IMR-90 (cell line): Measurements from ENCODE around the gene CCDC85B. TPM values are rescaled to one million over a fixed set of nuclear protein-coding genes. Genes with fewer than 3 reads are reported as not detected.

Experiments
- ATAC-seq: fragments of 200-7000 bp; cut with Tn5 transposase; 2 replicates; pipeline ENCODE4 v1.9.1; 2020; ENCODE audit warnings: low read depth, mild to moderate bottlenecking, moderate library complexity
- BruUV-seq: library from RNA; stranded (reverse); fragments of 400-500 nt; replicated peaks from 2 replicates; lab custom pipeline; 2021; lab: Mats Ljungman, UMichigan
- CTCF ChIA-PET: fragments of 300-600 bp; formaldehyde crosslinking; extraction: SDS; loops from one replicate; lab custom pipeline; 2021; ENCODE audit warnings: antibody characterized with exemption; lab: Yijun Ruan, JAX
- POLR2A ChIA-PET: fragments of 300-600 bp; sonication (Branson Sonifier 250); formaldehyde crosslinking; loops from one replicate; lab custom pipeline; 2022; ENCODE audit warnings: antibody characterized with exemption; ENCODE audit not compliant: unreplicated experiment; lab: Charles Lee
- DNase-seq: peaks from one replicate; pipeline ENCODE4 v3.0.0; 2013
- H2AFZ ChIP-seq: replicated peaks from 2 replicates; pipeline ENCODE3; 2013; ENCODE audit warnings: low read length, mild to moderate bottlenecking; ENCODE audit not compliant: poor library complexity
- H2AK5ac ChIP-seq: 2 replicates; pipeline ENCODE4 v1.6.1; 2013; ENCODE audit warnings: low read depth, low read length, inconsistent platforms
- H2AK9ac ChIP-seq: replicated peaks from 2 replicates; pipeline ENCODE3; 2013; ENCODE audit warnings: mild to moderate bottlenecking, low read depth, low read length, moderate library complexity; ENCODE audit not compliant: poor library complexity
- H2BK120ac ChIP-seq: 2 replicates; pipeline ENCODE4 v1.6.1; 2013; ENCODE audit warnings: low read depth, low read length, inconsistent platforms
- H2BK15ac ChIP-seq: 3 replicates; pipeline ENCODE4 v1.6.1; 2013; ENCODE audit warnings: low read depth, low read length, inconsistent platforms
- H2BK20ac ChIP-seq: 2 replicates; pipeline ENCODE4 v1.6.1; 2013; ENCODE audit warnings: low read depth, mild to moderate bottlenecking, inconsistent platforms, low read length, moderate library complexity
- H2BK5ac ChIP-seq: 2 replicates; pipeline ENCODE4 v1.6.1; 2013; ENCODE audit warnings: mild to moderate bottlenecking, low read depth, low read length, inconsistent platforms; ENCODE audit not compliant: poor library complexity, severe bottlenecking
- H3K14ac ChIP-seq: replicated peaks from 2 replicates; pipeline ENCODE4 v1.6.1; 2013; ENCODE audit warnings: low read depth, low read length, inconsistent platforms
- H3K18ac ChIP-seq: 2 replicates; pipeline ENCODE4 v1.6.1; 2013; ENCODE audit warnings: low read depth, low read length, control low read depth
- H3K23ac ChIP-seq: 2 replicates; pipeline ENCODE4 v1.6.1; 2013; ENCODE audit warnings: low read depth, low read length, inconsistent platforms
- H3K27ac ChIP-seq: 2 replicates; pipeline ENCODE4 v1.5.1; 2013; ENCODE audit warnings: mild to moderate bottlenecking, control low read depth, low read length; ENCODE audit not compliant: insufficient read depth
- H3K27me3 ChIP-seq: 2 replicates; pipeline ENCODE4 v1.6.1; 2013; ENCODE audit warnings: low read length; ENCODE audit not compliant: control insufficient read depth, insufficient read depth
- H3K36me3 ChIP-seq: 2 replicates; pipeline ENCODE4 v1.6.1; 2013; ENCODE audit warnings: low read length, mixed read lengths; ENCODE audit not compliant: control insufficient read depth, insufficient read depth
- H3K4ac ChIP-seq: 2 replicates; pipeline ENCODE4 v1.6.1; 2013; ENCODE audit warnings: low read depth, low read length, inconsistent platforms
- H3K4me1 ChIP-seq: 2 replicates; pipeline ENCODE4 v1.6.1; 2013; ENCODE audit warnings: low read length, mixed read lengths; ENCODE audit not compliant: control insufficient read depth, insufficient read depth
- H3K4me2 ChIP-seq: 2 replicates; pipeline ENCODE4 v1.6.1; 2013; ENCODE audit warnings: low read depth, mild to moderate bottlenecking, control low read depth, low read length, moderate library complexity
- H3K4me3 ChIP-seq: 2 replicates; pipeline ENCODE4 v1.5.1; 2013; ENCODE audit warnings: low read depth, mild to moderate bottlenecking, control low read depth, low read length, moderate library complexity; ENCODE audit not compliant: insufficient read depth
- H3K56ac ChIP-seq: 2 replicates; pipeline ENCODE4 v1.6.1; 2013; ENCODE audit warnings: low read length, inconsistent platforms; ENCODE audit not compliant: insufficient read depth; ENCODE audit errors: extremely low read depth
- H3K79me1 ChIP-seq, 2 experiments: 2 replicates each; pipeline ENCODE4 v1.6.1; 2013; ENCODE audit warnings: low read length in 2 of 2, inconsistent platforms in 1 of 2, low read depth in 1 of 2
- H3K9ac ChIP-seq: 2 replicates; pipeline ENCODE4 v1.6.1; 2013; ENCODE audit warnings: low read depth, low read length, control low read depth
- H3K9me1 ChIP-seq: 2 replicates; pipeline ENCODE4 v1.6.1; 2013; ENCODE audit warnings: low read length, inconsistent platforms; ENCODE audit not compliant: insufficient read depth
- H3K9me3 ChIP-seq: 2 replicates; pipeline ENCODE4 v1.6.1; 2013; ENCODE audit warnings: low read length; ENCODE audit not compliant: control insufficient read depth, insufficient read depth
- H4K20me1 ChIP-seq: 2 replicates; pipeline ENCODE4 v1.6.1; 2013; ENCODE audit warnings: low read length, inconsistent platforms; ENCODE audit not compliant: insufficient read depth
- H4K5ac ChIP-seq: 2 replicates; pipeline ENCODE4 v1.6.1; 2013; ENCODE audit warnings: mild to moderate bottlenecking, low read depth, low read length, control low read depth
- H4K8ac ChIP-seq, 2 experiments: 2 replicates each; pipeline ENCODE4 v1.6.1; 2013; ENCODE audit warnings: low read depth in 2 of 2, low read length in 2 of 2, control low read depth in 1 of 2, inconsistent platforms in 1 of 2
- H4K91ac ChIP-seq: 2 replicates; pipeline ENCODE4 v1.6.1; 2013; ENCODE audit warnings: low read depth, low read length, inconsistent platforms; ENCODE audit not compliant: insufficient read depth
- CEBPB ChIP-seq: IDR thresholded peaks from 2 replicates; pipeline ENCODE4 v1.6.1; 2012; ENCODE audit warnings: low read depth, low read length, improper control_type of control experiment
- CHD1 ChIP-seq: IDR thresholded peaks from 2 replicates; pipeline ENCODE4 v1.6.1; 2012; ENCODE audit warnings: low read depth, low read length, improper control_type of control experiment
- CTCF ChIP-seq: conservative IDR thresholded peaks from 2 replicates; pipeline ENCODE4 v1.5.1; 2012; ENCODE audit warnings: mild to moderate bottlenecking, low read depth, low read length, improper control_type of control experiment
- MAZ ChIP-seq: IDR thresholded peaks from 2 replicates; pipeline ENCODE4 v1.6.1; 2012; ENCODE audit warnings: low read depth, mild to moderate bottlenecking, low read length, improper control_type of control experiment, moderate library complexity, borderline replicate concordance
- MXI1 ChIP-seq: IDR thresholded peaks from 2 replicates; pipeline ENCODE4 v1.6.1; 2012; ENCODE audit warnings: low read depth, mild to moderate bottlenecking, low read length, moderate library complexity, borderline replicate concordance
- NFE2L2 ChIP-seq: fragments of 150-350 bp; IDR thresholded peaks from 2 replicates; pipeline ENCODE4 v1.6.1; 2016; ENCODE audit warnings: low read depth, mild to moderate bottlenecking, low read length
- WGBS, 2 experiments: methylation state at CpG; one replicate each; pipeline versions ENCODE4 v1.1.5 to v1.1.7; 2013; ENCODE audit warnings: missing lambda C conversion rate in 2 of 2; ENCODE audit not compliant: insufficient read length in 1 of 2; ENCODE audit errors: extremely low coverage in 2 of 2; 5-methylcytosine and 5-hydroxymethylcytosine counted together
- dilution Hi-C: fragments of 300-500 bp; cut with HindIII; formaldehyde crosslinking; loops from one replicate; pipeline ENCODE4 v1.14.3; 2018; ENCODE audit warnings: low sequenced_read_pairs; ENCODE audit not compliant: unreplicated experiment
- in situ Hi-C: fragments of 300-500 bp; cut with MboI; formaldehyde crosslinking; loops from 3 replicates; pipeline ENCODE4 v1.14.3; 2019; ENCODE audit warnings: low sequenced_read_pairs, inconsistent platforms, mixed read lengths
- intact Hi-C: fragments of 100-400 bp; cut with micrococcal nuclease; formaldehyde crosslinking; loops from 2 replicates; pipeline ENCODE4 v1.10.0; 2022
- polyA plus RNA-seq, 3 experiments: library from polyadenylated mRNA; depleted of rRNA; stranded (reverse); fragments of >200 nt; gene quantifications; 2 replicates each; pipeline ENCODE4 v1.2.3, GENCODE V29; 2012; ENCODE audit warnings: low replicate concordance in 1 of 3
- total RNA-seq: library from RNA; depleted of rRNA; stranded (reverse); fragments of >200 nt; gene quantifications from 2 replicates; pipeline ENCODE4 v1.2.3, GENCODE V29; 2012

The CCDC85B gene
- total and polyA plus RNA-seq, 2 of the 4 experiments (the other 2 are of a cell fraction): 17.6 to 35.4 TPM

GRCh38 chr11:65925397-65925796, 34.9 kb downstream of the CCDC85B start:
- Histone ChIP-seq H3K27me3 (no peaks in the 10 kb centered on the region), H2AK9ac (no peak overlapping the region), H3K4me1 (peaks cover 6% of the 10 kb centered on the region), H2BK15ac (no peak overlapping the region), H4K8ac (no peak overlapping the region), H2BK20ac (no peak overlapping the region), H3K4me2 (no peak overlapping the region), H3K27ac (no peak overlapping the region), H3K14ac (no peak overlapping the region), H2BK5ac (no peak overlapping the region), H3K18ac (no peak overlapping the region), H3K4me3 (no peak overlapping the region), H4K20me1 (peaks cover 4% of the 10 kb centered on the region; the same call in 1 of the 2 replicates), H2AFZ (no peak overlapping the region), H2AK5ac (no peak overlapping the region), H3K79me1 (peaks cover 12 to 38% of the 10 kb centered on the region in 2 experiments), H3K23ac (no peak overlapping the region), H3K36me3 (peaks cover 30% of the 10 kb centered on the region), H2BK120ac (no peak overlapping the region), H4K91ac (no peak overlapping the region), H3K4ac (no peak overlapping the region), H4K5ac (no peak overlapping the region), H3K56ac (no peak overlapping the region), H3K9ac (no peak overlapping the region), H3K9me3 (no peaks in the 10 kb centered on the region), H3K9me1 (no peaks in the 10 kb centered on the region; the same call in 1 of the 2 replicates)
- intact Hi-C loops: no loop called here
- ATAC-seq (no peak), DNase-seq (no peak)
- ChIA-PET POLR2A (interaction anchor here (0.6 kb wide), 1 partner anchor 214 kb away, joined by 4 read pairs; no protein-coding TSS in a partner anchor), CTCF (no interaction called here)
- TF ChIP-seq CTCF (no peak), CEBPB (no peak), CHD1 (no peak), MXI1 (no peak), NFE2L2 (no peak), MAZ (no peak)
- no TSS peak for BruUV-seq
- no CpG with 5 or more reads among the region's 2 CpGs for WGBS, 2 experiments
- dilution Hi-C loops: no loop called here
- in situ Hi-C loops: no loop called here
